Dendritic cell treated with granulocyte-macrophage colony-stimulating factor and Interleukin-4, amounts not matched to agents 40 ng/mL and 50 ng/mL, for 4 days (primary cell): ENCODE data around the gene PAXX.
A peak's percentile ranks its signal among the peaks of the same experiment; 100 is the strongest.

ENCODE experiments used
- H3K27ac Mint-ChIP-seq: one replicate; pipeline ENCODE4 v1.8.0; 2022; ENCODE audit warnings: mild to moderate bottlenecking, mixed read lengths
- H3K27me3 Mint-ChIP-seq: one replicate; pipeline ENCODE4 v1.8.0; 2022; ENCODE audit warnings: mild to moderate bottlenecking, mixed read lengths
- H3K36me3 Mint-ChIP-seq: one replicate; pipeline ENCODE4 v1.8.0; 2022; ENCODE audit warnings: low read depth, mixed read lengths
- H3K4me1 Mint-ChIP-seq: one replicate; pipeline ENCODE4 v1.8.0; 2022; ENCODE audit warnings: low read depth, mixed read lengths
- H3K4me3 Mint-ChIP-seq: one replicate; pipeline ENCODE4 v1.8.0; 2022; ENCODE audit warnings: mild to moderate bottlenecking, moderate library complexity, mixed read lengths
- H3K9me3 Mint-ChIP-seq: one replicate; pipeline ENCODE4 v1.8.0; 2022; ENCODE audit warnings: mixed read lengths
- intact Hi-C: fragments of 100-400 bp; cut with micrococcal nuclease; formaldehyde crosslinking; loops from one replicate; pipeline ENCODE4 v1.15.0; 2022

PAXX gene

DNA sequence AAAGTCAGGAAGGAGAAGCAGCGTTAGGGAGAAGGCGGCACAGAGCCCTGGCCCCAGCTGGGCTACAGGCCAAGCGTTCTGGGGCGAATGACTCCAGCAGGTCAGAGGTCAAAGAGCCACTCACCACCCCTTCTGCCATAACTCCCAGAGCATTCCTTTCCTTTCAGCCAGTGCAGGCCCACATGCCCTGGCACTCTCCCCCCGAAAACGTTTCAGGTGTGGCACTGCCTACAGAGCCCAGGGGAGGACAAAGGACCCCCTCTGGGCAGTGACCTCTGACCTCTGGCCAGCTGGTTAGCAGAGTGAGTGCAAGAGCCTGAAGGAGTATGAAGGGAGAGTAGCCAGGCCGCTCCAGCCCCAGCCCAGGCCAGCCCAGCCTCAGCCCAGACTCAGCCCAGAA is 30.9 kb downstream of the PAXX start:
- H3K36me3 Mint-ChIP-seq, result peaks cover 45% of the 10 kb centered on the region
- no peaks in the 10 kb centered on the region for H3K9me3 Mint-ChIP-seq
- H3K4me1 Mint-ChIP-seq, result peaks cover 31% of the 10 kb centered on the region
- intact Hi-C loops, result no loop called here
- peaks cover 8% of the 10 kb centered on the region for H3K27me3 Mint-ChIP-seq
- no peak overlapping the region for H3K27ac Mint-ChIP-seq
- H3K4me3 Mint-ChIP-seq, result no peak overlapping the region

DNA sequence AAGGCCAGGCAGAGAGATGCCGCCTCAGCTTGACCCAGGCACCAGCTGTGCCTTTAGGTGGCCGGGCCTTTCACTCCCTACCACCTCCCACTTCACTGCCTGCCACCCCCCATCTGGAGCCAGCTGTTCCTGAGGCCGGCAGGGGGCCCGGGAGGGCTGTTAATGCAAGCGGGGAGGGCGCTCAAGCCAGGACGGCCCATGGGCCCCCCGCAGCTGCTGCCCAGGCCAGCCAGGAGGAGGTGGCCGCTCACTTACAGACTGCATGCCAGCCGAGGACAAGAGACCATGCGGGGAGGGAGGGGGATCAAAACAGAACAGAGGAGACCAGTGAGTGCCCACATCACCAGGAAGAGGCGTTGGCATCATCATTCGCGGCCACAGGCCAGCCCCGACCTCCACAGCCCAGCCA is 31.4 kb downstream of the PAXX start:
- H3K9me3 Mint-ChIP-seq, result no peaks in the 10 kb centered on the region
- peaks cover 8% of the 10 kb centered on the region for H3K27me3 Mint-ChIP-seq
- peaks cover 41% of the 10 kb centered on the region for H3K36me3 Mint-ChIP-seq
- peaks cover 29% of the 10 kb centered on the region for H3K4me1 Mint-ChIP-seq
- intact Hi-C loops, result no loop called here
- no peak overlapping the region for H3K27ac Mint-ChIP-seq
- H3K4me3 Mint-ChIP-seq, result no peak overlapping the region

DNA sequence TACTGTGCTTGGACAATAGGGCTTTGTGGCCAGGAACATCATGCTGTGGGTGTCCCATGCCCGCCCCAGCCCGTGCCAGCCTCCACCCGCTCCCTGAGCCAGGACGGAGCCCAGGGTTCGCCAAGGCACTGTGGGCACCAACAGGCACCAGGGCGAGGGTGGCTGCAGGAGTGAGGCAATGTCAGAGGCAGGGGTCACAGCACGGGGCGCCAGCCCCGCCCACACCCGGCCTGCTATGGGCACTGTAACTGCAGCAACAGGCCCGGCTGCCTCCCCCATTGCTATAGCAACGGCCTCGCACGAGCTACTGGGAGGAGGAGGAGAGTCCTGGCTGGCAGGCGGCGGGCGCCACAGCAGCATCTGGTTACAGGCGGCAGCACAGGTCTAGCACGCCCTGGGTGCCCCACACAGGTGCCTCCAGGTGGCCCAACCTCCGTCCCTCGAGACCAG is 33.3 kb downstream of the PAXX start:
- peaks cover 8% of the 10 kb centered on the region for H3K27me3 Mint-ChIP-seq
- no peak overlapping the region for H3K4me3 Mint-ChIP-seq
- no peaks in the 10 kb centered on the region for H3K9me3 Mint-ChIP-seq
- peaks cover 46% of the 10 kb centered on the region for H3K4me1 Mint-ChIP-seq
- no peak overlapping the region for H3K27ac Mint-ChIP-seq
- intact Hi-C loops, result no loop called here
- peaks cover 29% of the 10 kb centered on the region for H3K36me3 Mint-ChIP-seq

DNA sequence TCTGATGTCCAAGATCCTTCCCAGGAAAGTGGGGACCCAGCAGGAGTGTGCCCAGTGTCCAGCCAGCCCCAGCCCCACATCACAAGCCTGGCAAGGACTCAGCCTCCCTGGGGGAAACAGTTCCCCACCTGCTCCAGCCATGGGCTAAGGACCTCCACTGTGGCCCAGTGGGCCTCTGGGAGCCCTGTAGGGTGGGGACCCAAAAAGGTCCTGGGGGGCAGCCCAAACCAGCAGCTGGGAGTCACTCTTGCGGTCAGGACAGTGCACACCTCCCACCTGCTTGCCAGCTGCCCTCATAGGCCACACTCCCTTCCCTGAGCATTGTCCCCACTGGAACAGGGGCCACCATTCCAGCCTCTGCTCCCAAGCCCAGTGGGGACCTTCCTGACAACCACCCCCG is 34.2 kb downstream of the PAXX start:
- Mint-ChIP-seq H3K9me3 (no peaks in the 10 kb centered on the region), H3K36me3 (peaks cover 21% of the 10 kb centered on the region), H3K27me3 (peaks cover 8% of the 10 kb centered on the region), H3K4me1 (peaks cover 55% of the 10 kb centered on the region), H3K4me3 (no peak overlapping the region), H3K27ac (no peak overlapping the region)
- intact Hi-C loops, result no loop called here

DNA sequence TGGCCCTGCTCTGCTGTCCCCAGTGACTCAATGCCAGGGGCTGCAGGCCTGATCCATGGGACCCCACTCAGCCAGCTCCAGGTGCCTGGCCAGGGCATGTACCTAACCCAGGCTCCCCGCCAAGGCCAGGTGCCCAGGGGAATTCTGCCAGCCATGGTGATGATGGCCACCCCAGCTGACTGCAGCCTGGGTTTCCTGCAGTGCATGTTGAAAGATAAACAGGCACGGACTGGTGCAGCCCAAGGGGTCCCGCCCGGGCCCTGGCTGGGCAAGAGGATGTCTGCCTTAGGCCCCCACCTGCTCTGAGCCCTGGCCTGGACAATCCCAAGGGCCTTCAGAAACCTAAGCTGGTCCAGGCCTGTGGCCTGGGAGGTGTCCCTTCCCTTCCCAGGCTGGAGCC is 34.6 kb downstream of the PAXX start:
- Mint-ChIP-seq H3K36me3 (peaks cover 20% of the 10 kb centered on the region), H3K4me1 (peaks cover 58% of the 10 kb centered on the region), H3K27ac (peak overlapping the region; percentile 59), H3K9me3 (no peaks in the 10 kb centered on the region), H3K27me3 (peaks cover 8% of the 10 kb centered on the region), H3K4me3 (peak overlapping the region; percentile 79)
- intact Hi-C loops, result no loop called here

DNA sequence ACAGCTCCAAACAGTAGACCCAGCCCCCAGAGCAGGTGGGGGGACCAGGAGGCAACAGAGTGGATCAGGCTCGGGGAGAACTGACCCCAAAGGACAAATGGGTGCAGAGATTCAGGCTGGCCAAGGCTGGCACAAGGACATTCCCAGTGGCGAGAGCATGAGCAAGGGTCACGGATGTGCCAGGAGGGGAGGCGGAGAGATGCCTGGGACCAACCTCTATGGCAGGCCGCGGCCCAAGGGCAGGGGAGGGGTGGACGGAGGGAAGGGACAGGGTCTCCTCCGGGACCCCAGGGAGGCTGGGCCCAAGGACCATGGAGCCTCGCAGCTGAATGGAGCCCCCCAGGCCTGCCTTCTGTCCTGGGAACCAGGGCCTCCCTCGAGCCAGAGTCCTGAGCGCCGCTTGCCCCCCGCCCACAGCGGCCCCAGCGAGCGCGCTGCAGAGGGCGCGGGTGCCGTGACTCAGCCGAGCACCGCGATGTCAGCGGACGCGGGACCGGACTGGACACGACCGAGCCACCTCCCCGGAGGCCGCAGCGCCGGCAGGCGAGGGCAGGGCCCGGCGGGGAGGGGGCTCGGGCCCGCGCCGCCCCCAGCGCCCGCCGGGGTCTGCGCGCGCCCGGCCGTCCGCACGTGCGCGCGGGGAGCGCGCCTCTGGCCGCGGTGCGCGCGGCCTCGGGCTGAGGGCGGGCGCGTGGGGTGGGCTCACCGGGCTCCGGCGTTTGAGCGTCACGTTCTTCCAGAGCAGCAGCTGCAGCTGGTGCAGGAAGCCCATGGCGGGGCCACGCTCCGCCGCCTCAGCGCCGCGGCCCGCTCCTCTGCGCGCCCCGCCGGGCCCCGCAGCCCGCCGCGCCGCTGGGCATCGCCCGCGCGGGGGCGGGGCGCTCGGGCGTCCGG is 35.4 kb downstream of the PAXX start, which contains the start of gene ABCA2:
TSS of gene ABCA2 (minus strand) at position 869 of the 894 bp plus-strand sequence. CDS start at position 772, 97 bp downstream.
- Mint-ChIP-seq H3K9me3 (no peaks in the 10 kb centered on the region), H3K4me3 (peak within 1 kb of the TSS; percentile 92), H3K36me3 (peaks cover 16% of the 10 kb centered on the region), H3K27me3 (peaks cover 8% of the 10 kb centered on the region), H3K4me1 (peaks cover 60% of the 10 kb centered on the region), H3K27ac (peak within 1 kb of the TSS; percentile 90)
- intact Hi-C loops, result no loop called here

DNA sequence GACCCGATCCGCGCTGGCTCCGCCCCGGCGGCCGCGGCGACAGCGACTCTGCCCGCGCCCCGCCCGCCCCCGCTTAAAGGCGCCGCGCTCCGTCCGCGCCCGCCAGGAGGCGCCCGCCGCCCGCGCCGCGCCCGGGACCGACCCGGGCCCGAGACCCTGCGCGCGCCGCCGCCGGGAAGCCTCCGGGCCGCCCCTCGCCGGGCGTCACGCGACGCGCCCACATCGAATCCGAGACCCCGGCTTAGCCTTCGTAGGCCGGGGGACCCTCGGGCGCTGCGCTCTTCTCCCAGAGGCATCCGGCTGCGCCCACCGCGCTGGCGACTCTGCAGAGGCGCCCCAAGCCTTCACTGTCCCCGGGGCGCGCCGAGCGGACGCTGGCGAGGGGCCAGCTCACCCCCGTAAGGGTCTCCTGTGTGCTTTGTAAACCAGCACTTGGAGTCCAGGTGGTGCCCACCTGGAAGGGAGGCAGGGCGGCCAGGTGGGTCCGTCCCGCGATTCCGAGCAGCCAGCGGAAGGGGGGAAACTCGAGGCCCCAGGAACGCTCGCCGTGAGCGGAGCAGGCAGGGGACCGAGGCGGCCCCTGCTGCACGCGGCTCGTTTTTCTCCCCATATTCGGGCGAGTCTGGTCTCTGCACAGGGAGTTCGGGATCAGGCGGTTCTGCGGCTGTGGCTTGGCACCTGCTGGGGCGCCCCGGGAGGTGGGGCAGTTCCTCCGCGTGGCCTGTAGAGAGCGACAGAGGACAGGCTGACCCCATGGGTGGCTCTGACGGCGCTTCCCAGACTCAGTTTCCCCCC is 36.2 kb downstream of the PAXX start:
- Mint-ChIP-seq H3K9me3 (no peaks in the 10 kb centered on the region), H3K4me3 (peak overlapping the region; percentile 92), H3K4me1 (peaks cover 61% of the 10 kb centered on the region), H3K27me3 (peaks cover 8% of the 10 kb centered on the region), H3K36me3 (peaks cover 16% of the 10 kb centered on the region), H3K27ac (peak overlapping the region; percentile 90)
- intact Hi-C loops, result no loop called here

DNA sequence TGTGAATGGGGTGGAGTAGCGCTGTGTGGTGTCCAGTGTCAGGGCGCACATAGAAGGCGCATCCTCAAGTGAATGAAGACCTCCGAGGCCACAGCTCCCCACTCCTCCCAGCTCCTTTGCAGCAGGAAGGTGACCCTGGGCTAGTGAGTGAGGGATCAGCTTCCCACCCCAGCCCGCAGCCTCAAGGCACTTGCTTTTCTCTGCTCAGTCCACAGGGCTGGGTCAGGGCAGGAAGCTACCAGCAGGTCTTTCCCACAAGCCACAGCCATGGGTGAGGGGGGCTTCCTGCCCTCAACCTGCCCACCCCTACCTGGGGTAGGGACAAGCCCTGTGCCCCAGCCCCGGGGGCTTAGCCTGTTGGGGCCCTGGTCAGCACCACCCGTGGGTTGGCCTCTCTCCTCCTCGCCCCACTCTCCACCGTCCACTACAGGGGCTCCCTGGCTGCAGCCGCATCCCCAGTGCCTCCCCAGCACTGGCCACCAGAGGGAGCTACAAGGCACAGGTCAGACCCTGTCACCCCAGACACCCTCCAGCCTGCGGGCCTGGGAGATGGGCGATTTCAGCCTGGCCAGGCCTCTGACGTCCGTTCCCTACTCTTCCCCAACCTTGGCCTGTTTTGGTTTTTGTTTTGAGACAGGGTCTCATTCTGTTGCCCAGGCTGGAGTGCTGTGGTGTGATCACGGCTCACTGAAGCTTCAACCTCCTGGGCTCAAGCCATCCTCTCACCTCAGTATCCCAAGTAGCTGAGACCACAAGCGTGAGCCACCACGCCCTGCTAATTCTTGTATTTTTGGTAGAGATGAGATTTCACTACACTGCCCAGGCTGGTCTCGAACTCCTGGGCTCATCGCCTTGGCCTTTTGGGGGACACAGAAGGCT is 37.1 kb downstream of the PAXX start:
- H3K27me3 Mint-ChIP-seq, result peaks cover 8% of the 10 kb centered on the region
- H3K27ac Mint-ChIP-seq, result peak overlapping the region; percentile 90
- peaks cover 69% of the 10 kb centered on the region for H3K4me1 Mint-ChIP-seq
- peaks cover 15% of the 10 kb centered on the region for H3K36me3 Mint-ChIP-seq
- H3K4me3 Mint-ChIP-seq, result peak overlapping the region; percentile 92
- intact Hi-C loops, result no loop called here
- H3K9me3 Mint-ChIP-seq, result no peaks in the 10 kb centered on the region

DNA sequence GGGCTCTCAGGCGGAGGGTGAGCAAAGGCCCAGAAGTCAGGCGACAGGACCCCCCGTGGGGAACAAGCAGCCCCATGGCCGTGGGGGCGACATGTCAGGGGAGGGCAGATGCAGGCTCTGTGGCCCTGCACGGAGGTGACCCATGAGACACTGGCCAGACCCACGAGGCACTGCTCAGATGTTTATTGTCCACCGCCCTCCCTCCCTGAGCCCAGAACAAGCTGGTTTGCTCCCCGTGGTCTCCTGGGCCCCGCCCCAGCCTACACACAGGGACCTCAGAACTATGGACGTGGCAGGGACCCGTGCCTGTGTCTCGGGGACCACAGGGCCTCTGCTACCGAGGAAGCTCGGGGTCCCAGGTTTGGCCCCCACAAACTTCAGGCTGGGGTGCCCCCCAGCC is 37.8 kb downstream of the PAXX start:
- intact Hi-C loops, result no loop called here
- H3K27me3 Mint-ChIP-seq, result peaks cover 8% of the 10 kb centered on the region
- H3K9me3 Mint-ChIP-seq, result no peaks in the 10 kb centered on the region
- H3K4me1 Mint-ChIP-seq, result peaks cover 76% of the 10 kb centered on the region
- H3K4me3 Mint-ChIP-seq, result peak overlapping the region; percentile 92
- H3K27ac Mint-ChIP-seq, result peak overlapping the region; percentile 90
- H3K36me3 Mint-ChIP-seq, result peaks cover 21% of the 10 kb centered on the region

DNA sequence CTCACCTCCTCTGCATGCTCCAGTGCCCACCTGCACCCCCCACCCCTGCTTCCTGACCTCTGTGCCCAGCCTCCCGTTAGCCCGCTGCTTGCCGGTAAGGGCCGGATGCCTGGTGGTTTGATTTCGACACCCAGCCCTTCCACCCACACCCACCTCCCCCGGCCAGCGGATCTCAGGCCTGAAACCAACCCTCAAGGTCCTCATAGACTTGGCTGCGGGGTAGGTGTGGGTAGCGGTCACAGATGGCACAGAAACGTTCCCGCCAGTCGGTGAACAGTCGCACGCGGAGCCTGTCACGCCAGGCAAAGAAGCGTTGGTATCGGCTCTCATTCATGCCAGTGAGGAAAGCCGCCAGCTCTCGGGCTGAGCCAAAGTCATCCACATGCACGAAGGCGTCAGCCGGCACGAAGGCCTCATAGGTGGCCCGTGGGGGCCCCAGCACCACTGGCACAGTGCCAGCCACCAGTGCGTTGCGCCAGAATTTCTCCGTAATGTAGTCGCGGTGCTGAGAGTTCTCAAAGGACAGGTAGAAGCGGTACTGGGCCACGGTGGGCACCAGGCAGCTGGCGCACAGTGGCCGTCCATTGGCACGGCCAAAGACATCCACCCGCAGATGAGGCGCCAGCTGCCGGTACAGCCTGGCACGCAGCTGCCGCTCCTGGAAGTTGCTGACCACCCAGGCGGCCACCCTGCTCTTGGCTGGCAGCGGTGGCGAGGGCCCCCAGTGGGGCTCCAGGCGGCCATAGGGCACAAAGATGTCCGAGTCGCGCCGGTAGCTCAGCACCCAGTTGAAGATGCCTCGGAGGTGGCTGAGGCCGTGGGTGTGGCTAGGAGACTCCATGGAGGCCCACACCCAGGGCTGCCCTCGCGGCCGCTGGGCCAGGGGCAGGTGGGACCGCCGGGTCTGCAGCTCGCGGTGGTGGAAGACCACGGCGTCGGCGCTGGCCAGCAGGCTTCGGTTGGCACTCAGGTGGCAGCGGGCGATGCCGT is 38.6 kb downstream of the PAXX start:
- Mint-ChIP-seq H3K36me3 (peaks cover 29% of the 10 kb centered on the region), H3K9me3 (no peaks in the 10 kb centered on the region), H3K27ac (peak overlapping the region; percentile 90), H3K4me3 (peak overlapping the region; percentile 92), H3K4me1 (peaks cover 85% of the 10 kb centered on the region), H3K27me3 (peaks cover 8% of the 10 kb centered on the region)
- intact Hi-C loops, result no loop called here

DNA sequence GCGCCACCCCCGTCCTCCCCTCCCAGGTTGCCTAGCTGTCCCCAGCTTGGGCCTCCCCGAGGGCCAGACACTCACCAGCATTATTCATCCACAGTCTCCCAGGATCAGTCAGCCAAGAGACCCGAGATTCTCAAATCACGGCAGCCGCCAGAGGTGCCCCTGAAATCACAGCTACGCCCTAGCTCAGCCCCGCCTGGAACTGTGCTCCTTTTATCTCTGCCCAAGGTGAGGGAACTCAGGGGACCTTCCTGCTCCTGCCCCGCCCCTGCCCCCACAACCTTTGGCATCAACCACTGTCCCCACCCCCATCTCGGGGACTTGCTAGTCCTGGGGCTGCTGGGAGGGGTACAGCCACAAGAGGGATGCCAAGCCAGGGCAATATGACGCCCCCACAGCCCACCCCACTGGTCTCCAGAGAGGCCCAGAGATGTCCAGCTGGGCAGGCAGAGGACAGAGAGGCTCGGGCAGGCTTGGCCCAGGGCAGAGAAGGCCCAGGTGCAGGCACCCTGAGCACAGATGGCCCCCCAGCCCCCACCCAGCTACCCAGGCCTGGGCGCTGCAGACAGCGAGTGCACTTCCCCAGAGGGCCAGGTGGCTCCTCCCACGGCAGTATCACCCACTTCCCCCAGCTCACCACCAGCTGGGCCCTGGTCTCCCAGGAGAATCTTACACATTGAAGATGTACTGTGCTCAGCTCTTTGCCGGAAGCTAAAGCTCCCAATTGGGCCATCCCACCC is 39.9 kb downstream of the PAXX start, which contains the start of gene FUT7:
TSS of gene FUT7 (minus strand) at position 185 of the 737 bp plus-strand sequence. CDS start at position 88, 97 bp downstream.
- Mint-ChIP-seq H3K27me3 (peaks cover 3% of the 10 kb centered on the region), H3K9me3 (no peaks in the 10 kb centered on the region), H3K27ac (peak within 1 kb of the TSS; percentile 90), H3K4me1 (peaks cover 89% of the 10 kb centered on the region), H3K4me3 (peak within 1 kb of the TSS; percentile 92), H3K36me3 (peaks cover 42% of the 10 kb centered on the region)
- intact Hi-C loops, result no loop called here

DNA sequence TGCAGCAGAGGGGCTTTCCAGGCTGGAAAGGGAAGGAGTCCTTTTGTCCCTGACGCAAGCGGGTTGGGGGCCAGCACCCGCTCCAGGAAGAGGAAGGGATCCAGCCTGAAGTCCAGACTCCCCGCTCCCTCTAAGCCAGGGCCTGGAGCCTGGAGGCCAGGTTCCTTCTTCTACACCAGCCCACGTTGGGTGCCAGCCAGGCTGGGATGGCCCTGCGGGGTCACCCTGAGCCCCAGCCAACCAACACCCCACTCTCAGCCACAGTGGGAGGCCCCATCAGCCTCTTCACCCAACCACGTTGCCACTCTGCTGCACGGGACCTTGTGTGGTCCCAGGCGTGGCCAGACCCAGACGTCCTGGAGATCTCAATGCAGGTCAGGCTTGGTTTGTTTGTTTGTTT is 40.6 kb downstream of the PAXX start:
- Mint-ChIP-seq H3K4me3 (peak overlapping the region; percentile 92), H3K27me3 (no peaks in the 10 kb centered on the region), H3K9me3 (no peaks in the 10 kb centered on the region), H3K4me1 (peaks cover 87% of the 10 kb centered on the region), H3K36me3 (peaks cover 50% of the 10 kb centered on the region), H3K27ac (peak overlapping the region; percentile 90)
- intact Hi-C loops, result no loop called here
